GM19395 (cell line): ENCODE data around the gene GPR162.

Experiments
- ATAC-seq: cut with Tn5 transposase; IDR thresholded peaks from one replicate; pipeline ENCODE4 v1.9.1; 2021; ENCODE audit warnings: mild to moderate bottlenecking, moderate library complexity; ENCODE audit not compliant: unreplicated experiment

GPR162 gene

GRCh38 chr12:6787309-6787708, 34.3 kb upstream of the GPR162 start:
- no peak for ATAC-seq

- no peak for ATAC-seq
These were observed 32.4 kb upstream of the GPR162 start, which contains the start of gene CD4 for GRCh38 chr12:6788972-6789924. CD4 (plus strand) TSS chr12:6789528; CDS start chr12:6800139, 10,611 bp downstream.

DNA sequence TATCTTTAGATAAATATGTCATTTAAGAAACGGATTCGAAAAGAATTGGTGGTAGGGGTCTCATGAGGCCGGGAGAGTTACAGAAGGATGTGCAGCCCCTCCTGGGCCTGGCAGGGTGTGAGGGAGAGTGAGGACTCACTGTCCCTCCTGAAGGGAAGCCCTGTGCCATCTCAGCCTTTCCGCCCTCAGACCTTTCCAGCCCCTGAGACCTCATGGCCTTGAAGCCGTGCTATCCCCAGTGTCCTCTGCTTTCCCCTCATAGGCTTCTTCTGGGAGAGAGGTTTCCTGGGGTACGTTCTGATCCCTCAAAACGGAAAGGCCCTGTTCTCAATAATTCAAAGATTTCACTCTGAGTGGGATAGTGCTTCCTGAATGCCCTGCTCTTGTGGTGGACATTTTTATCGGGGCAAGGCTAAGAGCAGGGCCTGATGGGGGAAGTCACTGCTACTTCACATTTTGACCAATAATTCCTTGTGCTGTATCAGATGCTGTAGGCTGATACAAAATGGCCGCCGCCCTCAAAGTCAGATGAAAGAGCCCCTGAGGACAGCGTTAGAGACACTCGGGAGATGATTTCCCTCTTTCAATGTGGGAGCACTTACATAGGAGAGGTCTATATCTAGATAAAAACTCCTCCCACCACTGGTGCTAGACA, 31.0 kb upstream of the GPR162 start:
- no peak for ATAC-seq

- no peak for ATAC-seq
These were observed 29.6 kb upstream of the GPR162 start for GRCh38 chr12:6791931-6792520.

GRCh38 chr12:6792522-6793201, 29.0 kb upstream of the GPR162 start:
- ATAC-seq, result no peak

- ATAC-seq, result no peak
These were observed 26.5 kb upstream of the GPR162 start for GRCh38 chr12:6795088-6795487.

- no peak for ATAC-seq
These were observed 25.0 kb upstream of the GPR162 start for GRCh38 chr12:6796576-6796975.

DNA sequence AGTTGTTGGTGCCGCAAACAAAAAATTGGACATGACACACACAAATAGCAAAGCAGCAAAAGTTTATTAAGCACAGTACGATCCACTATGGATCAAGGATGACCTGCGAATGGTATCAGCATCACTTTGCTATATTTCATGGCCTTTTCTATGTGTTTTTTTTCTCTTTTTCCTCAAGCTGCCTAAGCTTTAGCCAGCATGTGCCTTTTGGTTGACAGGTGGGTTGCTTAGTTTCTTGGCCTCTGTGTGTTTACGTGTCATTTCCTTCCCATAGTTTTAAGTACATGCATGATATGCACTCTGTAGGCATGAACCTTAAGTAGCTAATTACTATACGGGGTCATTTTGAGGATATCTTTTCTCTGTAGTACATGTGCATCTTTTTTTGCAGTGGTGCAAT, 22.5 kb upstream of the GPR162 start:
- ATAC-seq, result no peak

DNA sequence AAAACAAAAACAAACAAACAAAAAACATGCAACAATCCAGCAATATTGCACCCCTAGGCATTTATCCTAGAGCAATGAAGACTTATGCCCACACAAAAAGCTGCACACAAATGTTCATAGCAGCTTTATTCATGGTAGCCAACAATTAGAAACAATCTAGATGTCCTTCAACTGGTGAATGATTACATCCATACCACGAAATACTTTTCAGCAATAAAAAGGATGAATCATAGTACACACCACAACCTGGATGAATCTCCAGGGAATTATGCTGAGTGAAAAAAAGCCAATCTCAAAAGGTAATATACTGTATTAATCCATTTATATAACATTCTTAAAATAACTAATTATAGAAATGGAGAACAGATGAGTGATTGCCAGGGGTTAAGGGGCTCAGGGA, 14.5 kb upstream of the GPR162 start:
- ATAC-seq, result no peak

DNA sequence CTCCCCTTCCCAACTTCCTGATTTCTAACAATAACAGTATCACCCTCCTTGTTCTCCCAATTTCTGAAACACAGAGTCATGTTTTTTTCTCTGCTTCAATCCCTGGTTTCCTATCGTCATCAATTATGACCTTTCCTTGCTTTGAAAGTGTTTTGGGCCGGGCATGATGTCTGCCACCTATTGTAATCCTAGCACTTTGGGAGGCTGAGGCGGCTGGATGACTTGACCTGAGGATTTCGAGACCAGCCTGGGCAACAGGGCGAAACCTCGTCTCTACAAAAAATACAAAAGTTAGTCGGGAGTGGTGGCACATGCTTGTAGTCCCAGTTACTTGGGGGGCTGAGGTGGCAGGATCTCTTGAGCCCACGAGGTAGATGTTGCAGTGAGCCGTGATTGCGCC, 12.6 kb upstream of the GPR162 start:
- ATAC-seq, result no peak

DNA sequence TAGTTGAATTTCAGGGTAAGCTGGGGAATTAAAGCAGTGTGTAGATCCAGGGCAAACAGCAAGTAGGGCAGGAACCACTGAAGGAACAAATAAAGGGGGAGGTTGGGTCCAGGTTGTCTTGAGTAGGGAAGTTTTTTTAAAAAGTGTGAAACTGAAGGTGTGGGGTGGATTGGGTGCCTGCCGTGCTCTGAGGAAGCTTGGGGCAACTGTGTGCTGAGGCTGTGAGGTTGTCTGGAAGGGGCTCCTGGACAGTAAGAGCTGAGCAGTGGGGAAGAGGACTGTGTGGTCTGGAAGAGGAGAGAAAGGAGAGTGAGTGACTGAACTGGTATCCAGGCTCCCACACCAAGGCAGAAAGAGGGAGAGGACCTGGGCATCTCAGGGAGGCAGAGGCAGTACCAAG, 10.9 kb upstream of the GPR162 start:
- no peak for ATAC-seq

DNA sequence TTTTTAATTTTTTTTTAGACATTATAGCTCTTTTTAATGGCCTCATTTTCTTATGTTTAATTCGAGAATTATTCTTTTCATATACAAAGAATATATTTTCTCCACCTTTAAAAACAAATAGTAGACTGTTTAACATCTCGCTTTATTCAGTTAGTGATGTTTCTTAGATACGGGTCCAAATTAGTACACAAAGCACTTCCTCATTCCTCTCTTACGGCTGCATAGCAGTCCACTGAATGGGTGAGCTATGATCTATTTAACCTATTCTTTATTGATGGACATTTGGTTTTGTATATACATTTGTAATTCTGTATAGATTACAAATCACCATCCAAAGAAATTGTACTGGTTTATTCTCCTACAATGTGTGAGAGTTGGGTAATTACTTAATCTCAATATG, 8.3 kb upstream of the GPR162 start:
- ATAC-seq, result no peak

DNA sequence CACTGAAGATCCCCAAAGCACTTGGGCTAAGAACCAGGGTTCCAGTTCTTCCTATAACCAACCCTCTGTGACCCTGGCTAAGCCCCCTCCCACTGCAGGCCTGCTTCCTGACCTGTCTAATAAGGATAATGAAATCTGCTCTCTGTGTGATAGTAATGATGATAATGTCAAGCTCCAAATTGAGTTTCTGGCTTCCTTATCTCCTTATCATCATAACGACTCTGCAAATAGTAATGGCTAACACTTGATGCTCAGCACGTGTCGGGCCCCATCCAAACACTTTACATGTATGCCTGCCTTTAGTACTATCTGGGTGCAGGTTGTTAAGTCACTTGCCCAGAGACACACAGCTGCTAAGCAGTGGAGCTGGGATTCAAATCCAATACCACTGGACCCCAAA, 5.0 kb upstream of the GPR162 start:
- ATAC-seq, result no peak

- ATAC-seq, result no peak
These were observed 4.5 kb upstream of the GPR162 start for GRCh38 chr12:6817098-6817497.

DNA sequence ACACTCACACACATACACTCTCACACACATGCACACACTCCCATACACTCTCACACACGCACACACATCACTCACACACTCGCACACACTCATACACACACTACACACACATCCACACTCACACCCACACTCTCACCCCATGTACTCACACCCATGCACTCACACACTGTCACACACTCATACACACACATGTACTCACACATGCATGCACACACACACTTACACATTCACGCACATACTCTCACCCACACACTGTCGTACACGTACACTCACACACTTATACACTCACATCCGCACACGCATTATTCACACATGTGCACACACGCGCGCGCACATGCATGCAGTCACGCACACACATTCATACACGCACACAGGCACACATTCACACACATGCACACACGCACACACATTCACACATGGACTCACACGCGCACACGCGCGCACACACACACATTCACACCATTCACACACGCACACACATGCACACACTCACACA, 3.9 kb upstream of the GPR162 start:
- no peak for ATAC-seq

- no peak for ATAC-seq
These were observed 3.4 kb upstream of the GPR162 start for GRCh38 chr12:6818222-6818621.

DNA sequence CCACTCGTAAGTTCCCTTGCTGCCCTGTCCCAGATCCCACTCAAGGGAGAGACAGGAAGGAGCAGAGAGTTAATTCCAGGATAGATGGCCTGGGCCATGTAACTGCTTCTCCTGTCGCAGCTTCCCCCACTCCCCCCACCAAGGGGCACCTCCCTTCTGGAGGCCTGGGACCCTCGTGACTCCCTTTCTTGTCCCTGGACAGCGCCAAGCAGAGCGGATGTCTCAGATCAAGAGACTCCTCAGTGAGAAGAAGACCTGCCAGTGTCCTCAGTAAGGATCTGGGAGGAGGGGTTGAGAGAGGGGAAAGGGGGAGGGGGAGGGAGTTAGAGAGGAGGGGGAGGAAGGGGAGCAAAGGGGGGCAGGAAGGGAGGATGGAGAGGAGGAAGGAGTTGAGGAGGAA, 3.0 kb upstream of the GPR162 start:
- no peak for ATAC-seq

- ATAC-seq, result no peak
These were observed 2.3 kb upstream of the GPR162 start for GRCh38 chr12:6819106-6820030.

GRCh38 chr12:6820166-6820565, 1.5 kb upstream of the GPR162 start:
- ATAC-seq, result no peak
